ENCODE results near the gene ZNF516. TPM values are rescaled to one million over a fixed set of nuclear protein-coding genes. Genes with fewer than 3 reads are reported as not detected.

The ZNF516 gene
- total RNA-seq, 1 experiment from 2014 or later: 28.3 TPM

- ChIA-PET POLR2A (interaction anchor here (2.5 kb wide), 1 partner anchor 10 kb away, joined by 12 read pairs; no protein-coding TSS in a partner anchor), CTCF (interaction anchor here (0.6 kb wide), 1 partner anchor 53 kb away, joined by 5 read pairs; no protein-coding TSS in a partner anchor)
- intact Hi-C loops (cut with micrococcal nuclease): no loop called here
- no TSS peak for BruUV-seq (replicated peaks)
- Mint-ChIP-seq H3K27ac (ENCODE audit: low read depth, unreplicated experiment) (no peak overlapping the region), H3K4me3 (ENCODE audit: unreplicated experiment) (no peak overlapping the region), H3K27me3 (ENCODE audit: insufficient read depth, unreplicated experiment) (no peaks in the 10 kb centered on the region), H3K9me3 (ENCODE audit: unreplicated experiment) (no peaks in the 10 kb centered on the region), H3K36me3 (ENCODE audit: insufficient read depth, unreplicated experiment) (peaks cover 6% of the 10 kb centered on the region), H3K4me1 (ENCODE audit: insufficient read depth, unreplicated experiment) (peaks cover 14% of the 10 kb centered on the region)
- no peak for TF ChIP-seq CTCF (IDR thresholded peaks at IDR 0.05; ENCODE audit: unreplicated experiment)
- DNase-seq (ENCODE audit: unreplicated experiment): no peak
These were observed 15.4 kb downstream of the ZNF516 start for GRCh38 chr18:76479351-76480238.

- ChIA-PET POLR2A (interaction anchor here (0.6 to 3.4 kb wide), 12 partner anchors 11 to 143 kb away, joined by 3 to 18 read pairs (median 6); no protein-coding TSS in a partner anchor), CTCF (interaction anchor here (0.5 to 1.3 kb wide), 4 partner anchors 13 to 144 kb away, joined by 3 to 5 read pairs (median 3); no protein-coding TSS in a partner anchor)
- Mint-ChIP-seq H3K27ac (ENCODE audit: low read depth, unreplicated experiment) (peak overlapping the region; percentile 74), H3K4me1 (ENCODE audit: insufficient read depth, unreplicated experiment) (peaks cover 32% of the 10 kb centered on the region), H3K4me3 (ENCODE audit: unreplicated experiment) (peak overlapping the region; percentile 62), H3K27me3 (ENCODE audit: insufficient read depth, unreplicated experiment) (no peaks in the 10 kb centered on the region), H3K36me3 (ENCODE audit: insufficient read depth, unreplicated experiment) (no peaks in the 10 kb centered on the region), H3K9me3 (ENCODE audit: unreplicated experiment) (no peaks in the 10 kb centered on the region)
- intact Hi-C loops (cut with micrococcal nuclease): no loop called here
- DNase-seq (ENCODE audit: unreplicated experiment): peak; percentile 60
- no TSS peak for BruUV-seq (replicated peaks)
- no peak for TF ChIP-seq CTCF (IDR thresholded peaks at IDR 0.05; ENCODE audit: unreplicated experiment)
These were observed 18.1 kb downstream of the ZNF516 start for GRCh38 chr18:76476665-76477561.

GRCh38 chr18:76475450-76476194, 19.4 kb downstream of the ZNF516 start:
- Mint-ChIP-seq H3K4me3 (ENCODE audit: unreplicated experiment) (no peak overlapping the region), H3K27me3 (ENCODE audit: insufficient read depth, unreplicated experiment) (no peaks in the 10 kb centered on the region), H3K4me1 (ENCODE audit: insufficient read depth, unreplicated experiment) (peaks cover 34% of the 10 kb centered on the region), H3K9me3 (ENCODE audit: unreplicated experiment) (no peaks in the 10 kb centered on the region), H3K36me3 (ENCODE audit: insufficient read depth, unreplicated experiment) (peaks cover 4% of the 10 kb centered on the region), H3K27ac (ENCODE audit: low read depth, unreplicated experiment) (peak overlapping the region; percentile 83)
- intact Hi-C loops (cut with micrococcal nuclease): no loop called here
- no TSS peak for BruUV-seq (replicated peaks)
- no peak for DNase-seq (ENCODE audit: unreplicated experiment)
- POLR2A ChIA-PET: interaction anchor here (0.6 to 3.4 kb wide), 11 partner anchors 12 to 144 kb away, joined by 3 to 18 read pairs (median 6); no protein-coding TSS in a partner anchor
- TF ChIP-seq CTCF (IDR thresholded peaks at IDR 0.05; ENCODE audit: unreplicated experiment): no peak
- CTCF ChIA-PET: interaction anchor here (0.5 to 1.3 kb wide), 2 partner anchors 52 to 145 kb away, joined by 3 to 5 read pairs; no protein-coding TSS in a partner anchor
